Activated CD4-positive, alpha-beta T cell treated with anti-CD3 and anti-CD28 coated beads, Interleukin-2, Interleukin-4, amounts not matched to agents 100 ng/mL and 50 ng/mL, durations not matched to agents 16 hours and 8 hours (primary cell): ENCODE measurements around the gene OR5K2.

Experiments used
- DNase-seq: peaks from one replicate; pipeline ENCODE4 v3.0.0-alpha.2; 2020; ENCODE audit warnings: low spot score

The OR5K2 gene

DNA sequence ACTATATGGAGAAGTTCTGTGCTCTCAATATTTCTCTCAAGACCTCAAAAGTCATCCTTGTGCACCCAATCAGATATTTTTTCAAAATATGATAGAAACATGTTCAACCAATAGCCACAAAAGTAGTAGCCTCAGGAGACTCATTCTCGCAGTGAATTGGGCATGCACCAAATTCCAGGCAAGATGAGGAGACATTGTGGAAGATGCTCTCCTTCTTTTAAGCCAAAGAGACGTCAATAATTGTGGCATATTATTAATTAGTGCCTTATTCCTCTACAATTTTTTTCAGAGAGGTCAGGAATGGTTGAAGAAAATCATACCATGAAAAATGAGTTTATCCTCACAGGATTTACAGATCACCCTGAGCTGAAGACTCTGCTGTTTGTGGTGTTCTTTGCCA, at the start of gene OR5K2:
OR5K2 (plus strand) TSS at position 301 of the 400 bp plus-strand sequence; CDS start at position 301, 0 bp downstream.
- no peak for DNase-seq

DNA sequence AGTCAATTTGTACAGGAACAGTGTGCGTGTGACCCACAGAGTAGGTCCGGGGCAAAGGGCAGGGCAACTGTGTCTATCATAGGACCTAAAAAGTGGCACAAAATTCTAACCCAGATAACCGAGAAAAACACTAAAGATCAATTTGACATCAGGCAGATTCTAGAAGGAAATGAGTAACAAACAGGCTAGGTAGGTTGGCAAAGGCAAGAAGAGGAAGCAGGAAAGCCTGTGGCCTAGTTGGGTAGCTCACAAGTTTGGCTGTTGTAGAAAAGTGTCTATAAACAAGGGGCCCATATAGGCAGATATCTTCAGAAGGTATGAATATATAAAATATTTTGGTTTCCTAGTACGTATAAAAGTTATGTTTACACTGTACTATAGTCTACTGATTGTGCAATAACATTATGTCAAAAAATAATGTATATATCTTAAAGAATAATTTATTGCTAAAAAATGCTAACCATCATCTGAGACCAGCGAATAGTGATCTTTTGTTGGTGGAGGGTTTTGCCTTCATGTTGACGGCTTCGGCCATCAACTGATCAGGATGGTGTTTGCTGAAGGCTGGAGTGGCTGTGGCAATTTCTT, 47.8 kb upstream of the OR5K2 start:
- DNase-seq, result no peak

DNA sequence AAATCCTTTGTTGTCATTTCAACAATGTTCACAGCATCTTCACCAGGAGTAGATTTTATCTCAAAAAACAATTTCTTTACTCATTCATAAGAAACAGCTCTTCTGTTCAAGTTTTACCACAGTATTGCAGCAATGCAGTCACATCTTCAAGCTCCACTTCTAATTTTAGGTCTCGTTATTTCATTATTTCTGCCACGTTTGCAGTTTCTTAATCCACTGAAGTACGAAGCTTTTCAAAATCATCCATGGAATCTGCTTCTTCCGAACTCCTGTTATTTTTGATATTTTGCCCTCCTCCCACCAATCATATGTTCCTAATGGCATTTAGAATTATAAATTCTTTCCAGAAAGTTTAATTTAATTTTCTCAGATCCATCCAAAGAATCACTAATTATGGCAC, 47.1 kb upstream of the OR5K2 start:
- DNase-seq, result no peak

DNA sequence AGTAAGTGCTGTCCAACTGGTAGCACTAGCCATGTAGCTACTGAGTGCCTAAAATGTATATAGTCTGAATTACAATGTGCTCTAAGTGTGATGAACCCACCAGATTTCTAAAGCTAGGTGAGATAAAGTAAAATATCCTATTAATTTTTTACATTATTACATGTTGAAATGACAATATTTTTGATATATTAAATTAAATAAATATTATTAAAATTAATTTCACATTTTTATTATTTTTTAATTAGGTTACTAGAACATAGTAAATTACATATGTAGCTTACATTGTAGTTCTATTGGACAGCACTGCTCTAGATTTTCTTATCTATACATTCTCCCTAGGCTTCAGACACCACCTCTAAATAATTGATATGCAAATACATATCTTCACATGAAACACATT, 43.7 kb upstream of the OR5K2 start:
- DNase-seq, result no peak

DNA sequence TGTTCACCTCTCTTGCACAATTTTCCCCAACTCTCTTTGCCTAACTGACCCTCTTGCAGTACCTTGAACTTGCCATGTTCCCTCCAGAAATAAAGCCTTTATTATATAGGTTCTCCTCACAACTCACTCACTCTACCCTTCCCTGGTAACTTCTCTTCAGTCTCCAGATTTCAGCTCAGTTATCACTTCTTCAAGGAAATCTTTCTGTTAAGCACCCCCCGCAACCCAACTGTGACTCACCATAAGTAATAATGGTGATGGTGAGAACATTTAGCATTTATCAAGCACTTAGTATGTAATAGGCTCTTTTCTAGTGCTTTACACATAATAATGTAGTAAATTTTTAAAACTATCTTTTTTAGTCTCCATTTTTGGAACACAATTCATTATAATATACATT, 42.6 kb upstream of the OR5K2 start:
- no peak for DNase-seq

DNA sequence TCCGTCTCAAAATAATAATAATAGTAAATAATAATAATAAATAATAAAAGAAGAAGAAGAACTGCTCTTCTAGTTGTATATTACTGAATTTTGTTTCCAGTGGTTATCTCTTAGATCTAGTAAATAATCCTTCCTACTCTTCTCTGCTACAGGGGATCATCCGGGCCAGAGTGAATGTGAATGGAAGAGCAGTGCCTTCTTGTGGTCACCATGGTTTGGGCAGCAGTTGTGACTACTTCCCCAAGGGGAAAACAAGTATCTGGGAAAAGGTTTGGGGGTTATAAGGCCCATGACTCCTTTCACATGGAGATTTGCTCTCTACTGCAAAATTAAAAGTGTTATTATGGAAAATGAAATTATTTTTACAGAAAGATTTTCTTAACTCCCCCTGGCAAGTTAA, 39.9 kb upstream of the OR5K2 start:
- DNase-seq, result no peak

DNA sequence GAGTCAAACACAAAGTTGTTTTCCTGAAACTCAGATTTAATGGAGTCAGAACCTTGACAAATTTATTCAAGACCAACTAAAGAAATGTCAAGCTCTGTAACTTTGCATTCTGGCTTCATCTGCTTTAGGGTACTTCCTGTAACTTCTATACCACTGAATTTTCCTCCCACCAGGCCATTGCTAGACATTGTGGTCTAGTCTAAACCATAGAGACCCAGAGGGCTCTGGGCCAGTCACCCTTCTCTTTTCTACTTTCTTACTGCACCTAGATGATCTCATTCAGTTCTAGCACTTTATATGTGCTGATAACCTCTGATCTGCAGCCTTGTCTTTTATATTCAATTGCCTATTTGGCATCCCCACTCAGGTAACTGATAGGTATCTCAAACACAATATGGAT, 37.3 kb upstream of the OR5K2 start:
- no peak for DNase-seq

DNA sequence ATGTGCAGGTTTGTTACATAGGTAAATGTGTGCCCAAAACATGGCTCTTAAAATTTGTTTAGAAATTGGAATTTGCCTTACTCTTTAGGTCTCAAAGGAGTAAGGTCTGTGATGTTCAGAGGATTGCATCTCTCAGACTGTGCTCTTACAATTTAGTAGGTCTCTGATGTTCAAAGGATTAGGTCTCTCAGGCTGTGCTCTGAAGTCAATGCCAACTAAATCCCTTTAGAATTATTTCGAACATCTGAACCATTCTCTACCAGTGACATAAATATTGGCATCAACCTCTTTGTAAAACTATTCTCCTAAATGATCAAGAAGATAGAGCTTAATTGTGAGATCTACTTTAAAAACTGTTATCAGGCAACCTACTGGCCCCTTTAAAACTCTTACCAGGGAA, 34.6 kb upstream of the OR5K2 start, which contains the start of gene OR5K1:
OR5K1 (plus strand) TSS at position 301 of the 400 bp plus-strand sequence. CDS start 6,376 bp downstream, outside the sequence.
- no peak for DNase-seq

DNA sequence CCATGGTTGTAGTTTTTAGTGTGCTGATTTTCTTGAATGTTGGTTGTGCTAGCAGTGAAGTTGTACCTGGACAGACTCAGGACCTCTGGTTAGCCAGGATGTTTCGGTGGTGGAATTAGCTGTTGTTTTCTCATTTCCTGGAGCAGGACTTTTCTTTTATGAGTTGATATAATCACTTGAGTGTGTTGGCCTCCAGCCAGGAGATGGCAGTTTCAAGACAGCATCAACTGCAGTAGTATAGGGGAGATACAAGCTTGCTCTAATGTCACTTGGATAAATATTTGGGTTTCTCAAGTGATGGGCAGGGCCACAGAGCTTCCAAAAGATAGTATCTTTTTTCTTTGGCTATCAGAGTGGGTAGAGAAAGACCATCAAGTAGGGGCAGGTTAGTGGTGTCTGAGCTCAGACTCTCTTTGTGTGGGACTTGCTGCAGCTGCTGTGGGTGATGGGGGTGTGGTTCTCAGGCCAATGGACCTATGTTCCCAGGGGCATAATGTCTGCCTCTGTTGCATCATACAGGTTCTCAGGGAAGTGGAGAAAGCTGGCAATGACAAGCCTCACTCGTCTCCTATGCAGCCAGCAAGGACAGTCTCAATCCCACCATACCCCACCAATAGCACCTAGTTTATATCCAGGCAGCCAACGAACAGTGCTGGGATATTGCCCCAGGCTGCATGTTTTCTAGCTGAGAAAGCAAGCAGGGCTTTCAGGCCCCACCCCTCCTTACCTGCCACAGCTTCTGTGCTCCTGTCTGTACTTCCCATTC, 14.6 kb upstream of the OR5K2 start:
- DNase-seq, result no peak

DNA sequence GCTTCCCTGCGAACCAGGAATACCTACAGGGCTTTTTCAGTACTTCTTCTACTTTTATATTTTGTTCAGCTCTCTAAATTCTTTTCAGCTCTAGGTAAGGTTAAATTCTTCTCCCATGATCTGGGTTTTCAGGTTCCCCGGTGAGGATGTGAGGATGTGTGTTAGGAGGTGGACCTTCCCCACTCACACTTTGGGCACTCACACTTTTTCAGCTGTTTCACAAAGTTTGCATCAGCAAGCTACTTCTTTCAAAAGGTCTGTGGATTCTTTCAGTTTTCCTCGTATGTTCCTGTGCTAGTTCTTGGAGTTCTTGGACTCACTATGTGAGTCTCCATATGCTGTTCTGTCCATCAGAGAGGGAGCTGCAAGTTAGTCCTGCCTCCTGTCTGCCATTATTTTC, 13.9 kb upstream of the OR5K2 start:
- DNase-seq, result no peak

DNA sequence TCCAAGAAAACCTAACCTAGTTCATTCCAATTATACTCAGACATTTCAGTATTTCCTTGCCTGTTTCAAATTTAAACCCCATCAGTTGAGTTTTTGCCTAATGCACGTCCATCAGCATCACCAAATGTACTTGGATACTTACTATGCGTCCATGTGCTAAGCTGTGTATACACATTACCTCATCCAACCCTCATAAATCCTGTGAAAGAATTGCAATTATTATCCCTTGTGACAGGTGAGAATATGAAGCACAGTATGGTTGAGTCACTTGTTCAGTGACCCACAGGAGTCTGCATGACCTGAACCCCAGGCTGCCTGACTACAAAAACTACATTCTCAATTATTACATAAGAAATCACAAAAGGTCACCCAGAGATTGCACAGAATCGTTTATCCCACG, 2.5 kb downstream of the OR5K2 start:
- no peak for DNase-seq

DNA sequence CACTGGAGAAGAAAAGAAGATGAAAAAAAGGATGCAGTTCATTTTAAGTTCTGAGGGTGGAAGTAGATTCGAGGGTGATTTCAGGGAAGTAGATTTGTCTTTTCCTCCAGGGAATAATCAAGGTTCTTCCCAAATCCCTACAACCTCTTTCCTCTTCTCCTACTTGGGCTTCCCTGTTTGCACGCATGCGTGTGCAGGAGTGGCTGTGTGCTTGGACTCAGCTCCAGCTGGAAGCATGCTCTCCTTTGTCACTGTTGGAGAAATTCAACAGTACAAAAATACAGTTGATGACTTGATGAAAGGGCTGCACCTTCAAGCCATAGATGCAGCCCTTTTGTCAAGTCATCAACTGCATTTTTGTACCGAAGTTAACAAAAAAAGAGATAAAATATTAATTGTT, 3.8 kb downstream of the OR5K2 start:
- no peak for DNase-seq

DNA sequence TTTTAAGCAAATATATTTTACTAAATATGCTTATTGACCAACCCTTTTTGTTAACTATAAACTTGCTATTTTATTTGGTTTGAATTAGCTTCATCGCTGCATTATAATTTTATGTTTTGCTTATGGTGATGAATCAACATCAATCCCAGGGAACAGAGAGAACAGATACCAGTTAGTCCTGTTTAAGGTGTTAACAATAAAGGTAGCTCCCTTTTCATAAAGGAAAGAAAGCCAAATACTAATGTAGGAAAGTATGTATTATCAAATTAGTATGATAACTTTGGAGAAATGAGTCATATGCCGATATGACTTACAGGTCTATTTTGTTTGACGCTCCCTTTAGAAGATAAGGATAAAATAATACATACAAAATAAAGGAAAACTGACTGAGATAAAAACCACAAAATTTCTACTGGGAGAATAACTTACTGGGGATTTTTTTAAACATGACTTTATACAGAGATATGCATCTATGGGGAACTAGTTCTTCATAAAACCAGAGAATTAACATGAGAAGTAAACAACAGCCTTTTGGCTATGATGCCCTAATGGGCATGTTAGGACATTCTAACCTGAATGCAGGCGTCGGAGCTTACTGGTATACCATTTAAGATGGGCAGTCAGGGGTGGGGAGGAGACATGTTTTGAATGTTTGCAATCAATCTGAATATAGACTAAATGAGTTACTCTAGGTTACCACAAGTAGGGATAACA, 4.5 kb downstream of the OR5K2 start:
- no peak for DNase-seq

DNA sequence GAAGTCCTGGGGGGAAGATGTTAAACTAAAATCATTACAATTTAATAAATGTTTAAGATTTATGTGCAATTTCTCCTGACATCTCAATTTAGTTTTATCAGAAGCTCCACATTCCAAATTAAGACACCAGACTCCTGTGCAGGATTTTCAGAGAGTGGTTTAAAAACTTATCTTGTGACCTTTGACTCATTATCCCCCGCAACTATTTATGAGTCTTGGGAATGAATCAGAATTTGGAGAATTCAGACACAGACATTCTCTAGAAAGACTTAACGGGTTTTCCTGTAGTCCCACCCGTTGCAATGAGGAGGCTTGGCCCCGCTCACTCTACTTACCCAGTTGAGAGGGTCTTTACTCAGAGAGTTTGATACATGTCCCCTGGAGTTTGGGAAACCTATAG, 7.1 kb downstream of the OR5K2 start:
- DNase-seq, result no peak

DNA sequence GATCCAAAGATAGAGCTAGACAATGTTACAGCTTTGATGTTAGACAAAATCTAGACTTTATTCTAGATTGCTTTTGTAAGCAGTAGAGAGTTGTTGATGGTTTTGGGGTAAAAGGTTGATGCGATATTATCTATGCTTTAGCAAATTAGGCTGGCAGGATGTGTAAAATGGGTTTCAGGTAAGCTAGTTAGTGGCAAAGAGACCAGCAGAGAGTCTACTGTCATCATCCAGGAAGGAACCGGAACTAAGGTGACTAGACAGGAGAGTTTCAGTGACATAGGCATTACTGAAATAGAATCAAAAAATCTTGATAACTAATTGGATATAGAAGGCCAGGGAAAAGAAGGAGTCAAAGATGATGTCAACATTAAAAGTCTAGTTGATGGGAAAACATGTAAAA, 11.1 kb downstream of the OR5K2 start:
- no peak for DNase-seq

DNA sequence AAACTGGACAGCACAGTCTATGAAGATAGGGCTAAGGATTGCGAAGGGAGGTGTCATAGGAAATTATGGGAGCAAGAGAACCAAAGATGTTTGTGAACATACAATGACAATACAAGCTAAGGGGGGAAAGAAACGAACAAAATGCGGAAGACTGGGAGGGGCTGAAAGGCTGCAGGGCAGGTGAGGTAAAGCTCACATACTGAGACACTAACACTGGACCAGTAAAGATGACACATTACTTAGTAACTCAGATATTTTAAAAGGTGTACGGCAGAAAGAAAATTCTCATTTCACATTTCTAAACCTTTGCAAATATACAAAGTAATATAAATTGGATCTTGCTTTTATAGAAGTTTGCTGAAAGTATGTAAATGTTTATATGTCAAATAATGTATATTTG, 15.1 kb downstream of the OR5K2 start:
- no peak for DNase-seq

DNA sequence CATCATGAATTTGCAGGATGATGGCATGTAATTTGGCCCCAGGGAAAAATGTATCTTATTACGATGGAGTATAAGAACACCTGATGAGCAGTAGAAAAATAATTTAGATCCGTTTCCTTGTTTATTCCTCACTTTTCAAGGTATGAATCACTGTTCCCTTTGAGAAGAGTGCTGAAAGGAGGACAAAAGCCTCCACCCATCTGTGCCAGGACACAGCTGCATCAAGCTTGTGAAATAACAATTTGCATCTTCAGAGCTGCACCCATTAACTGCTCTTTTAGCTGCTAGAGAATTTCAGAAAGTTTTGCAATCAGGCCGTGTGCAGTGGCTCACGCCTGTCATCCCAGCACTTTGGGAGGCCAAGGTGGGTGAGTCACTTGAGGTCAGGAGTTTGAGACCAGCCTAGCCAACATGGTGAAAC, 15.6 kb downstream of the OR5K2 start:
- DNase-seq, result no peak

DNA sequence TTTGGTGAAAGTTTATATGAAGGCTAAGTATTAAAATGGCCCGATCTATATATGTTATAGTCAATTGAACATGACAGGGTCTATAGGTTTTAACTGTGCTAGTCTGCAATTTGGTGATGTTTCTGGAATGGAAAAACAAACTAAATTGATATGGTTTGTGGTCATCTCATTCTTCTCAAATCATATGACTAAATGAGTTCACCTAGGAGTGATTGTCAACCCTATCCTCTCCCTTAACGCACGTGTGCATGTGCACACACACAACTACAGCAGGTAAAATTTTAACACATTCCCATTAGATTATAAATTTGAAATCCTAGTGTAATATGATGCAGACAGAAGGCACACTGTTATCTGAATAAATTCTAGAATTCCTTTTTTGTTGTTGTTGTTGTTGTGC, 16.3 kb downstream of the OR5K2 start:
- DNase-seq, result no peak

DNA sequence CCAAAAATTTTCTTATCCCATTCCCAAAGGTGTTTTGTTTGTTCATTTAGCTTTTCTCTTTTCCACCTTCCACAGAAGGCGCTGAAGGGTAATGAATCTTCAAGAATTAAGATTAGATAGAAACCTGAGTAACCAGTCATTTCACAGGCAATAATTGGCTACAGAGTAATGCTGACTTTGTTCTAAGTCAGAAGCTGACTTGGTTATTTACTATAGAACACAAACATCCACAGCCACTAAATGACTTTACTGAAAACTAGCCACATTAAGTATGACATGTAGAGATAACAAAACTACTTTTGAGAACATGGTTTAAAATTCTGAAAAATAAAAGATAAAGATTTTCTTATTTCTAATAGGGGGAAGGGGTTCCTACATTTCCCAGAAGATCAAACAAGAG, 17.5 kb downstream of the OR5K2 start:
- DNase-seq, result no peak

DNA sequence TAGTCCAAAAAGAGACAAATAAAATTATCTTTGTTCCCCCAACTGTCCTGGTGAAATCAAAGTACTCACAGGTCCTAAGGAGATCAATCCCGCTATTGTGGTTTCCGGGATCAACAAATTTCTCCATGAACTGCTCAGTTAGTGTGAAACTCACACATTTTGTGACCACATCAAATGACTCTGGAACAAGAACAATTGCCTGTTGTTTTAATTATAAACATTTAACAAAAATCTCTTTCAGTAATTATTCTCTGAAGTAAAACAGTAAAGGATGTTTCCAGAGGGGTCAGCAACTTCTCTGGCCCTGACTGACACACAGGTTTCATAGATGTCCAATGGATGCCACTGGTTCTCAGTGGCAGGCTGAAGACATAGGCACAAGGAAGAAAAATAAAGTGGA, 21.3 kb downstream of the OR5K2 start:
- DNase-seq, result no peak

DNA sequence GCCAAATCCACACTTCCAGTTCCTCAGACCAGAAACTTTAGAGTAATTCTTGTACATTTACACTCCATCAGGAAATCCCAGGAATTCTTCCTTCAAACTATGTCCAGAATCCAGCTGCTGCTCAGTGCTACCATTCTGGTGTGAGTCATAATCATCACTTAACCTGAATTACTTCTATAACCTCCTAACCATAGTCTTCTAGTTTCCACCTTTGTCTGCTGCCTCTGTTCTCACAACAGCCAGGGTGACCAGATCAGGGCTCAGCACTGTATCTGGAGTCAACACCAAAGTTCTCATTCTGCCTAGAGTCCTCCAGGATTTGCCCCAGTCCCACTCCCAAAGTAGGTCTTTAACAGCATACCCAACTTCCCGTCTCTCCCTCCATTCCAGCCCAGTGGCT, 21.9 kb downstream of the OR5K2 start:
- DNase-seq, result no peak

DNA sequence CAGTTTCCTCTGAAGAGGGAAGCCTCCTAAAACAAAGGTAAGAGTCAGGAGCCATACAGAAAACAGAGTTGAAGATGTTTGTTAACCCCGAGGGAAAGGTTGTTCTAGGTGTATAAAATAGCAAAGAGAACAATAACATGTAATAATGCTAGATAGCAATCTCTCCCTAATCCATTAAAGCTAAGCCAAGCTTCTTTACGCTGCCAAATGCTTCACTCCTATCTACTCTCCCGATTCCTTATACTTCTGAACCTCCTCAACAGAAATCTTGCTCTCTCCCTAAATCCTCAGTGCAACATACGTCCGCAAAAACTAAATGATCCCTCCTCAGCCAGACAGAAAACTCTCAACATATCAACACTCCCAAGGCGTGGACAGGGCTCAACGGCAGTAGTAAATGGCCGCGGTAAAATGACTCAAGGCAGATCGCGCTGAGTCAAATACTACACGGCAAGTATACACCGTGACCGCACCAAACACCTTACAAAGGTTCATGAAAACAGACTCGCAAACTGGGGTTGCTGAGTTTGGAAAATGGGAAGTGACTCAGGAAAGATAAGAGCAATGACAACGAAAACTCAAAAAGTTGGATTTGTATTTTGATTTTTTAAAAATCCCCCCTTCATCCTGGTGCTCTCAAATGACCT, 24.5 kb downstream of the OR5K2 start:
- DNase-seq, result peak; percentile 76
